ENCODE measurements around the gene ITPR2.

The ITPR2 gene

DNA sequence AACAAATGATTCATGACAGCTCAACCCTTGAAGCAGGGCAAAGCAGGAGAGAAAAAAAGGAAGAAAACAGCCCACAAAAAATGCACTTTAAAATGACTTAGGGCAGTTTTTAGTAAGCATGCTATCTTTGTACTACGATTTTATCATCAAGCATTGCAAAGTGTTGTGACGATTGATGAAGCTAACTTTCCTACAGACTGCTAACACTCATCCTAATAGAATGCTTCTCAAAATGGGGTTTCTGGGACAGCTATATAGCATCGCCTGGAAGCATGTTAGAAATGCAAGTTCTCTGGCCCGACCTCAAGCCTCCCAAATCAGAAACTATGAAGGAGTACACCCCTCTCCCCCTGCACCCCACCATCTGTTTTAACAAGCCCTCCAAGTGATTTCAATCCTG, 381.2 kb downstream of the ITPR2 start:
- H3K79me1 ChIP-seq (replicated peaks; ENCODE audit: low read length, poor library complexity, severe bottlenecking): no peaks in the 10 kb centered on the region
- H3K27ac ChIP-seq (ENCODE audit: low read length, poor library complexity, severe bottlenecking): no peak overlapping the region
- H2BK5ac ChIP-seq (ENCODE audit: low read depth, low read length, poor library complexity, severe bottlenecking): no peak overlapping the region
- H3K36me3 ChIP-seq (ENCODE audit: control insufficient read depth in 1 of 2, insufficient read depth in 2 of 2, low read depth in 1 of 2, low read length in 2 of 2): no peaks in the 10 kb centered on the region
- H3K23ac ChIP-seq (ENCODE audit: low read length in 2 of 2): no peak overlapping the region
- no peaks in the 10 kb centered on the region for H3K4me1 ChIP-seq (ENCODE audit: control insufficient read depth, insufficient read depth, low read depth, low read length)
- H3K9me3 ChIP-seq (ENCODE audit: control insufficient read depth, low read length): no peaks in the 10 kb centered on the region
- 90% methylated on average over 4 of the region's 4 CpGs for WGBS
- H3K27me3 ChIP-seq (ENCODE audit: control insufficient read depth in 1 of 2, insufficient read depth in 1 of 2, low read length in 2 of 2): no peaks in the 10 kb centered on the region
- no peak overlapping the region for H3K14ac ChIP-seq (ENCODE audit: low read length in 2 of 2)
- no peak for DNase-seq
- no peak overlapping the region for H2BK120ac ChIP-seq (ENCODE audit: low read depth, low read length)
- H3K4me3 ChIP-seq (ENCODE audit: insufficient read depth in 1 of 2, low read depth in 1 of 2, low read length in 2 of 2): no peak overlapping the region
- no peak overlapping the region for H3K18ac ChIP-seq (ENCODE audit: low read depth in 1 of 2, low read length in 2 of 2)
- no peak overlapping the region for H3K9ac ChIP-seq (ENCODE audit: low read length)
- H2BK15ac ChIP-seq (ENCODE audit: low read depth, poor library complexity, severe bottlenecking): no peak overlapping the region
- H2AFZ ChIP-seq (ENCODE audit: low read depth, low read length): no peak overlapping the region
- H3K4me2 ChIP-seq (ENCODE audit: low read length, poor library complexity, severe bottlenecking): no peak overlapping the region
- no peak overlapping the region for H4K8ac ChIP-seq (ENCODE audit: low read length)
- no peak overlapping the region for H3K4ac ChIP-seq (ENCODE audit: low read depth in 1 of 2, low read length in 2 of 2)
- H4K91ac ChIP-seq (ENCODE audit: low read length): no peak overlapping the region
- H2AK5ac ChIP-seq (ENCODE audit: low read length, severe bottlenecking): no peak overlapping the region
- H2BK12ac ChIP-seq (ENCODE audit: low read length in 2 of 2): no peak overlapping the region

DNA sequence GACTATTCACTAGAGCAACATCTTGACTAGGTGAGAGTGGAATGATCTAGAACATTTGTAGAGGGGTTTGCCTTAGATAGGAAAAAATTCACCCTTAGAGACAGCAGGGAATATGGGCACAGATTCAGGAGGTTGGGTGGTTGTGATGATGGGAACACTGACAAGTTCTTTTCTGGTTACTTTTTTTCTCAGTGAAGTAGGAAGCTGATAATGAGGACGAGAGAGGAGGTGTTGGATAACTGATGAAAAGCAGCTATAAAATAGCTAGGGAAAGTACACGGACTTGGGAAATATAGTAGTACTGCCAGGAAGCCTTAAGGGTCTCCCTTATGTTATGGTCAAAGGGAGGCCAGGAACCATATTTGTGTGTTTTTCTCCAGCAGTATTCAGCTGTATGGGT, 387.1 kb downstream of the ITPR2 start:
- no peak overlapping the region for H4K91ac ChIP-seq (ENCODE audit: low read length)

DNA sequence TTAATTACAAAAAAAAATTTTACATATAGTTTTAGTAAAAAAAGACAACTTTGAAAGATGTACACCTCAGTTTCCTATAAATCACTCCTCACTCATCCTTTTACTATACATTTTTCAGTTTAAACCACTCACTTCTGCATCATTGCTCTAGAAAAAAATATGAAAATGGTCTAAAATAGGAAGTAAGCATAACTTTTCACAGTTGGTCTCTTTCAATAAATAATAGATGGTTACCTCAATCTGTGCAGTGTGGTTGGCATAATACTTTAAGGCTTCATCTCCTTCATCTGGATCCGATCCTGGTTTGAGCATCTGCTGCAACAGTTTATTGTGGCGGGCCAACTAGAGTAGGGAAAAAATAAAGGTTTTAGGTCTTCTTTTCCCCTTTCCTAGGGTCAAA, 389.7 kb downstream of the ITPR2 start:
- H4K91ac ChIP-seq (ENCODE audit: low read length): no peak overlapping the region
- H2BK5ac ChIP-seq (ENCODE audit: low read depth, low read length, poor library complexity, severe bottlenecking): no peak overlapping the region
- no peak overlapping the region for H2AFZ ChIP-seq (ENCODE audit: low read depth, low read length)
- H3K4me2 ChIP-seq (ENCODE audit: low read length, poor library complexity, severe bottlenecking): no peak overlapping the region
- H3K9ac ChIP-seq (ENCODE audit: low read length): no peak overlapping the region
- H3K4ac ChIP-seq (ENCODE audit: low read depth in 1 of 2, low read length in 2 of 2): no peak overlapping the region
- no peak overlapping the region for H3K23ac ChIP-seq (ENCODE audit: low read length in 2 of 2)
- H4K8ac ChIP-seq (ENCODE audit: low read length): no peak overlapping the region
- no peaks in the 10 kb centered on the region for H3K79me1 ChIP-seq (replicated peaks; ENCODE audit: low read length, poor library complexity, severe bottlenecking)
- H2AK5ac ChIP-seq (ENCODE audit: low read length, severe bottlenecking): no peak overlapping the region
- H3K27ac ChIP-seq (ENCODE audit: low read length, poor library complexity, severe bottlenecking): no peak overlapping the region
- no peaks in the 10 kb centered on the region for H3K4me1 ChIP-seq (ENCODE audit: control insufficient read depth, insufficient read depth, low read depth, low read length)
- H3K14ac ChIP-seq (ENCODE audit: low read length in 2 of 2): no peak overlapping the region
- H3K4me3 ChIP-seq (ENCODE audit: insufficient read depth in 1 of 2, low read depth in 1 of 2, low read length in 2 of 2): no peak overlapping the region
- H3K18ac ChIP-seq (ENCODE audit: low read depth in 1 of 2, low read length in 2 of 2): no peak overlapping the region
- WGBS: 90% methylated on average over 1 of the region's 2 CpGs
- H2BK15ac ChIP-seq (ENCODE audit: low read depth, poor library complexity, severe bottlenecking): no peak overlapping the region
- no peaks in the 10 kb centered on the region for H3K36me3 ChIP-seq (ENCODE audit: control insufficient read depth in 1 of 2, insufficient read depth in 2 of 2, low read depth in 1 of 2, low read length in 2 of 2)
- H2BK120ac ChIP-seq (ENCODE audit: low read depth, low read length): no peak overlapping the region
- no peak overlapping the region for H2BK12ac ChIP-seq (ENCODE audit: low read length in 2 of 2)
- no peaks in the 10 kb centered on the region for H3K27me3 ChIP-seq (ENCODE audit: control insufficient read depth in 1 of 2, insufficient read depth in 1 of 2, low read length in 2 of 2)
- no peak for DNase-seq
- no peaks in the 10 kb centered on the region for H3K9me3 ChIP-seq (ENCODE audit: control insufficient read depth, low read length)

More for the DNA sequence above, 387.1 kb downstream of the ITPR2 start:
- H3K4me3 ChIP-seq (ENCODE audit: insufficient read depth in 1 of 2, low read depth in 1 of 2, low read length in 2 of 2): no peak overlapping the region
- no peaks in the 10 kb centered on the region for H3K27me3 ChIP-seq (ENCODE audit: control insufficient read depth in 1 of 2, insufficient read depth in 1 of 2, low read length in 2 of 2)
- H3K23ac ChIP-seq (ENCODE audit: low read length in 2 of 2): no peak overlapping the region
- no peak overlapping the region for H2BK120ac ChIP-seq (ENCODE audit: low read depth, low read length)
- no peak for DNase-seq
- H3K27ac ChIP-seq (ENCODE audit: low read length, poor library complexity, severe bottlenecking): no peak overlapping the region
- no peak overlapping the region for H2AFZ ChIP-seq (ENCODE audit: low read depth, low read length)
- H3K4me2 ChIP-seq (ENCODE audit: low read length, poor library complexity, severe bottlenecking): no peak overlapping the region
- no peak overlapping the region for H2AK5ac ChIP-seq (ENCODE audit: low read length, severe bottlenecking)
- no peak overlapping the region for H3K14ac ChIP-seq (ENCODE audit: low read length in 2 of 2)
- H4K8ac ChIP-seq (ENCODE audit: low read length): no peak overlapping the region
- no peaks in the 10 kb centered on the region for H3K79me1 ChIP-seq (replicated peaks; ENCODE audit: low read length, poor library complexity, severe bottlenecking)
- H2BK12ac ChIP-seq (ENCODE audit: low read length in 2 of 2): no peak overlapping the region
- no peak overlapping the region for H3K4ac ChIP-seq (ENCODE audit: low read depth in 1 of 2, low read length in 2 of 2)
- no peaks in the 10 kb centered on the region for H3K4me1 ChIP-seq (ENCODE audit: control insufficient read depth, insufficient read depth, low read depth, low read length)
- H3K36me3 ChIP-seq (ENCODE audit: control insufficient read depth in 1 of 2, insufficient read depth in 2 of 2, low read depth in 1 of 2, low read length in 2 of 2): no peaks in the 10 kb centered on the region
- H3K18ac ChIP-seq (ENCODE audit: low read depth in 1 of 2, low read length in 2 of 2): no peak overlapping the region
- WGBS: 90% methylated on average over 2 of the region's 2 CpGs
- H3K9me3 ChIP-seq (ENCODE audit: control insufficient read depth, low read length): no peaks in the 10 kb centered on the region
- H2BK15ac ChIP-seq (ENCODE audit: low read depth, poor library complexity, severe bottlenecking): no peak overlapping the region
- no peak overlapping the region for H2BK5ac ChIP-seq (ENCODE audit: low read depth, low read length, poor library complexity, severe bottlenecking)
- no peak overlapping the region for H3K9ac ChIP-seq (ENCODE audit: low read length)

DNA sequence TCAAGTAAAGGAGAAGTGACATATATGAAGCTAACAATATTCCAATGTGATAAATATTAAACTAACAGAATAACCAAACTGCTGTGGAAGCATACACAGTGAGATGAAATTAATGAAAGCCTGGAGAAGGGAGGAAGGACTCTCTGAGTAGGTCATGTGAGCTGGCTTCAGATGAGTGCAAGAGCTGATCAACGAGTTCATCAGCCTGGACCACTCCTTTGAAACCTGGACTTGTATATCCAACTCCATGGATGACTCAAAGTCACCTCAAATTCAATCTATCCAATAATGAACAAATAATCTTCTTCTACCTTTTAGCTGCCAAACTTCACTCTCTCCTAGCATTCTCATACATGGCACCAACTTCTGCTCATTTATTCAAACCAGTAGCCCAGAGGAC, 391.6 kb downstream of the ITPR2 start:
- Histone ChIP-seq H3K27ac (ENCODE audit: low read length, poor library complexity, severe bottlenecking) (no peak overlapping the region), H3K14ac (ENCODE audit: low read length in 2 of 2) (no peak overlapping the region), H4K91ac (ENCODE audit: low read length) (no peak overlapping the region), H3K23ac (ENCODE audit: low read length in 2 of 2) (no peak overlapping the region), H2AK5ac (ENCODE audit: low read length, severe bottlenecking) (no peak overlapping the region), H3K18ac (ENCODE audit: low read depth in 1 of 2, low read length in 2 of 2) (no peak overlapping the region), H3K9ac (ENCODE audit: low read length) (no peak overlapping the region), H2BK120ac (ENCODE audit: low read depth, low read length) (no peak overlapping the region), H2AFZ (ENCODE audit: low read depth, low read length) (no peak overlapping the region), H3K4me3 (ENCODE audit: insufficient read depth in 1 of 2, low read depth in 1 of 2, low read length in 2 of 2) (no peak overlapping the region), H3K79me1 (replicated peaks; ENCODE audit: low read length, poor library complexity, severe bottlenecking) (no peaks in the 10 kb centered on the region), H3K27me3 (ENCODE audit: control insufficient read depth in 1 of 2, insufficient read depth in 1 of 2, low read length in 2 of 2) (no peaks in the 10 kb centered on the region), H4K8ac (ENCODE audit: low read length) (no peak overlapping the region), H2BK15ac (ENCODE audit: low read depth, poor library complexity, severe bottlenecking) (no peak overlapping the region), H2BK12ac (ENCODE audit: low read length in 2 of 2) (no peak overlapping the region), H3K4me2 (ENCODE audit: low read length, poor library complexity, severe bottlenecking) (no peak overlapping the region), H3K4me1 (ENCODE audit: control insufficient read depth, insufficient read depth, low read depth, low read length) (no peaks in the 10 kb centered on the region), H3K4ac (ENCODE audit: low read depth in 1 of 2, low read length in 2 of 2) (no peak overlapping the region), H3K9me3 (ENCODE audit: control insufficient read depth, low read length) (no peaks in the 10 kb centered on the region), H3K36me3 (ENCODE audit: control insufficient read depth in 1 of 2, insufficient read depth in 2 of 2, low read depth in 1 of 2, low read length in 2 of 2) (no peaks in the 10 kb centered on the region), H2BK5ac (ENCODE audit: low read depth, low read length, poor library complexity, severe bottlenecking) (no peak overlapping the region)
- WGBS: 100% methylated on average over 1 of the region's 1 CpG
- no peak for DNase-seq

Measured in mesenchymal stem cell (in vitro differentiated cells and primary cell).